ENCODE data around the gene RXRA. TPM values are rescaled to one million over a fixed set of nuclear protein-coding genes. Genes with fewer than 3 reads are reported as not detected.

The RXRA gene
- total RNA-seq, 1 experiment from 2014 or later: 29.9 TPM

- H3K27me3 Mint-ChIP-seq (ENCODE audit: low read depth): no peaks in the 10 kb centered on the region
- no peaks in the 10 kb centered on the region for H3K36me3 Mint-ChIP-seq (ENCODE audit: insufficient read depth in 1 of 3, low read depth in 3 of 3)
- no peak overlapping the region for H2AK5ac ChIP-seq (ENCODE audit: insufficient read length, low read length)
- no peaks in the 10 kb centered on the region for H3K9me3 Mint-ChIP-seq
- H3K4me3 Mint-ChIP-seq: no peak overlapping the region
- H3K23ac ChIP-seq (ENCODE audit: insufficient read length, low read depth, low read length): no peak overlapping the region
- no peak overlapping the region for H3K14ac ChIP-seq (ENCODE audit: insufficient read depth, low read length)
- no peak overlapping the region for H3K18ac ChIP-seq (ENCODE audit: insufficient read length, low read depth, low read length)
- H2BK20ac ChIP-seq (ENCODE audit: low read depth, low read length, poor library complexity, severe bottlenecking): no peak overlapping the region
- H3K4ac ChIP-seq (ENCODE audit: low read depth, low read length): no peak overlapping the region
- no peaks in the 10 kb centered on the region for H4K20me1 ChIP-seq (ENCODE audit: control insufficient read depth, insufficient read depth, insufficient read length)
- no peaks in the 10 kb centered on the region for H3K27me3 ChIP-seq (ENCODE audit: insufficient read depth, low read length)
- DNase-seq: no peak
- peaks cover 16 to 21% of the 10 kb centered on the region in 2 experiments for H3K4me1 Mint-ChIP-seq
- no peak overlapping the region for H4K5ac ChIP-seq (ENCODE audit: insufficient read length, low read depth, low read length)
- H4K91ac ChIP-seq (ENCODE audit: insufficient read length, low read depth, low read length): no peak overlapping the region
- H3K27ac ChIP-seq (ENCODE audit: insufficient read length, low read depth, low read length): no peak overlapping the region
- H3T11ph ChIP-seq (ENCODE audit: low read length): no peak overlapping the region
- H3K4me2 ChIP-seq (ENCODE audit: insufficient read depth, insufficient read length, low read length): no peak overlapping the region
- H3K4me1 ChIP-seq (ENCODE audit: insufficient read depth, low read length): no peaks in the 10 kb centered on the region
- no peak overlapping the region for H2BK12ac ChIP-seq (ENCODE audit: insufficient read length, low read depth, low read length)
- H3K23me2 ChIP-seq (ENCODE audit: insufficient read length, low read depth, low read length, poor library complexity, severe bottlenecking): no peaks in the 10 kb centered on the region
- no peak overlapping the region for H3K56ac ChIP-seq (ENCODE audit: insufficient read length, low read depth, low read length)
- TF ChIP-seq CTCF (conservative IDR thresholded peaks at IDR 0.05): no peak
- no peak overlapping the region for H2BK120ac ChIP-seq (ENCODE audit: low read depth, low read length, poor library complexity, severe bottlenecking)
- no CpG with 5 or more reads among the region's 27 CpGs for WGBS (ENCODE audit: extremely low coverage, insufficient read length, low lambda C conversion rate)
- H2BK15ac ChIP-seq (ENCODE audit: low read depth, low read length): no peak overlapping the region
- H3K27ac Mint-ChIP-seq: no peak overlapping the region; a peak in 1 of 7 replicates
- H3K9ac ChIP-seq (ENCODE audit: extremely low read depth, insufficient read length, low read length): no peak overlapping the region
- no peaks in the 10 kb centered on the region for H3K9me3 ChIP-seq (ENCODE audit: control insufficient read depth, low read depth, low read length)
- no peaks in the 10 kb centered on the region for H3K79me1 ChIP-seq (ENCODE audit: insufficient read depth, low read depth, low read length, poor library complexity, severe bottlenecking)
- H2BK5ac ChIP-seq (ENCODE audit: insufficient read length, low read length): no peak overlapping the region
- H4K8ac ChIP-seq (replicated peaks; ENCODE audit: insufficient read length, low read depth, low read length): no peak overlapping the region
- peaks cover 6% of the 10 kb centered on the region; the same call in 1 of the 2 replicates for H3K79me2 ChIP-seq (ENCODE audit: insufficient read depth, low read length)
- H2AFZ ChIP-seq (ENCODE audit: low read length): no peak overlapping the region
Observed at GRCh38 chr9:134338394-134339182, 12.3 kb downstream of the RXRA start.
